Measurements from ENCODE around the gene DNAJC5.
"Not testable (repeated sequence)": the region's sequence is repeated elsewhere in the genome, so short reads cannot be mapped to it uniquely, and the experiment has no call there.

The DNAJC5 gene

GRCh38 chr20:63967330-63968135 lies 72.6 kb downstream of the DNAJC5 start:
- no peak for DNase-seq

GRCh38 chr20:63968136-63968927 lies 73.4 kb downstream of the DNAJC5 start:
- no peak for DNase-seq

- no peak for DNase-seq
These were observed 74.2 kb downstream of the DNAJC5 start for GRCh38 chr20:63968928-63969760.

GRCh38 chr20:63969838-63970713 lies 75.2 kb downstream of the DNAJC5 start, which contains the start of gene ZNF512B:
Gene ZNF512B (minus strand): TSS chr20:63969930. CDS start chr20:63967950, 1,980 bp downstream.
- DNase-seq: peak; percentile 61

- DNase-seq: no peak
These were observed 75.9 kb downstream of the DNAJC5 start for GRCh38 chr20:63970714-63971431.

GRCh38 chr20:63971960-63972311 lies 77.0 kb downstream of the DNAJC5 start:
- DNase-seq: not testable (repeated sequence)

- no peak for DNase-seq
These were observed 77.6 kb downstream of the DNAJC5 start for GRCh38 chr20:63972312-63973159.

GRCh38 chr20:63973160-63973479 lies 78.2 kb downstream of the DNAJC5 start:
- DNase-seq: no peak

GRCh38 chr20:63973636-63974401 lies 78.9 kb downstream of the DNAJC5 start:
- peak; percentile 88 for DNase-seq

- no peak for DNase-seq
These were observed 79.7 kb downstream of the DNAJC5 start for GRCh38 chr20:63974402-63975200.

GRCh38 chr20:63976511-63976910 lies 81.6 kb downstream of the DNAJC5 start:
- DNase-seq: not testable (repeated sequence)

- no peak for DNase-seq
These were observed 82.2 kb downstream of the DNAJC5 start for GRCh38 chr20:63976980-63977738.

GRCh38 chr20:63977739-63978276 lies 82.9 kb downstream of the DNAJC5 start:
- no peak for DNase-seq

- DNase-seq: peak; percentile 69
These were observed 83.6 kb downstream of the DNAJC5 start for GRCh38 chr20:63978319-63979228.

GRCh38 chr20:63979229-63979556 lies 84.3 kb downstream of the DNAJC5 start:
- DNase-seq: no peak

Measured in right kidney (tissue), 1 donor.